MM.1S (cell line): ENCODE data around the gene UTS2B.

Experiments used
- DNase-seq: peaks from one replicate; pipeline ENCODE4 v3.0.0-alpha.2; 2015
- H2AFZ ChIP-seq: fragments of 300-600 bp; sonication (generic); 2 replicates; pipeline ENCODE4 v1.6.0; 2016; ENCODE audit warnings: antibody characterized with exemption, low read length
- H3F3A ChIP-seq: fragments of 300-600 bp; sonication (generic); 2 replicates; pipeline ENCODE4 v1.6.1; 2016; ENCODE audit warnings: mild to moderate bottlenecking, antibody characterized with exemption, low read length, moderate library complexity, mixed read lengths; ENCODE audit not compliant: insufficient read depth
- H3K27ac ChIP-seq: fragments of 300-600 bp; sonication (generic); 2 replicates; pipeline ENCODE4 v1.5.1; 2016; ENCODE audit warnings: mild to moderate bottlenecking, low read length
- H3K27me3 ChIP-seq: fragments of 300-600 bp; sonication (generic); replicated peaks from 2 replicates; pipeline ENCODE4 v1.6.0; 2016; ENCODE audit warnings: low read length; ENCODE audit not compliant: insufficient read depth
- H3K36me3 ChIP-seq: fragments of 300-600 bp; sonication (generic); replicated peaks from 2 replicates; pipeline ENCODE4 v1.6.1; 2016; ENCODE audit warnings: mild to moderate bottlenecking, low read length, mixed read lengths; ENCODE audit not compliant: insufficient read depth
- H3K4me1 ChIP-seq: fragments of 300-600 bp; sonication (generic); 2 replicates; pipeline ENCODE4 v1.6.1; 2016; ENCODE audit warnings: low read length, mixed read lengths
- H3K4me2 ChIP-seq: fragments of 300-600 bp; sonication (generic); 2 replicates; pipeline ENCODE4 v1.6.0; 2016; ENCODE audit warnings: low read depth, low read length
- H3K4me3 ChIP-seq: fragments of 300-600 bp; sonication (generic); 2 replicates; pipeline ENCODE4 v1.5.1; 2016; ENCODE audit warnings: low read length, mixed read lengths
- H3K79me2 ChIP-seq: fragments of 300-600 bp; sonication (generic); 2 replicates; pipeline ENCODE4 v1.6.1; 2016; ENCODE audit warnings: mixed run types, low read length, mixed read lengths
- H3K9ac ChIP-seq: fragments of 300-600 bp; sonication (generic); 2 replicates; pipeline ENCODE4 v1.6.1; 2016; ENCODE audit warnings: low read length, mixed read lengths
- H3K9me2 ChIP-seq: fragments of 300-600 bp; sonication (generic); replicated peaks from 2 replicates; pipeline ENCODE4 v1.6.1; 2016; ENCODE audit warnings: mild to moderate bottlenecking, low read length, mixed read lengths; ENCODE audit not compliant: insufficient read depth
- H3K9me3 ChIP-seq: fragments of 300-600 bp; sonication (generic); replicated peaks from 2 replicates; pipeline ENCODE4 v1.6.1; 2016; ENCODE audit warnings: mild to moderate bottlenecking, low read length, mixed read lengths; ENCODE audit not compliant: insufficient read depth
- H4K20me1 ChIP-seq: fragments of 300-600 bp; sonication (generic); 2 replicates; pipeline ENCODE4 v1.6.1; 2016; ENCODE audit warnings: mild to moderate bottlenecking, low read length, moderate library complexity, mixed read lengths; ENCODE audit not compliant: insufficient read depth
- EZH2 ChIP-seq: fragments of 300-600 bp; sonication (generic); optimal IDR thresholded peaks from 2 replicates; pipeline ENCODE3; 2017; ENCODE audit warnings: low read depth, mild to moderate bottlenecking, antibody characterized with exemption, low read length, mixed read lengths
- EZH2phosphoT487 ChIP-seq: fragments of 300-600 bp; sonication (generic); IDR thresholded peaks from 2 replicates; pipeline ENCODE4 v1.6.1; 2018; ENCODE audit warnings: antibody characterized with exemption, low read length
- TF ChIP-seq, protein P1 (sequence below): fragments of 300-600 bp; sonication (generic); IDR thresholded peaks from 2 replicates; pipeline ENCODE4 v1.5.1; 2016; ENCODE audit warnings: antibody characterized with exemption, low read length, mixed read lengths

The UTS2B gene

DNA sequence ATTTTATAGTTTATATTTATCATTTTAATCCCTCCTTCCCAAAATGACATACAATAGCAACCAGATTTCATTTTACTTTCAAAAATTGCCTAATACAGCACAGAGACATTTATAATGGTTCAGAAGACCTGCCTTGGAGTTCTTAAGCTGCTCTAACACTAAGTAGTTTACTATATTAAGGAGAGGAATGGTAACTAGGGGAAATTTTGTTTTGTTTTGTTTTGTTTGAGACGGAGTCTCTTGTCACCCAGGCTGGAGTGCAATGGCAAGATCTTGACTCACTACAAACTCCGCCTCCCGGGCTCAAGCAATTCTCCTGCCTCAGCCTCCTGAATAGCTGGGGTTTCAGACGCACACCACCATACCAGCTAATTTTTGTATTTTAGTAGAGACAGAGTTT, 23.9 kb downstream of the UTS2B start:
- TF ChIP-seq, protein P1, sequence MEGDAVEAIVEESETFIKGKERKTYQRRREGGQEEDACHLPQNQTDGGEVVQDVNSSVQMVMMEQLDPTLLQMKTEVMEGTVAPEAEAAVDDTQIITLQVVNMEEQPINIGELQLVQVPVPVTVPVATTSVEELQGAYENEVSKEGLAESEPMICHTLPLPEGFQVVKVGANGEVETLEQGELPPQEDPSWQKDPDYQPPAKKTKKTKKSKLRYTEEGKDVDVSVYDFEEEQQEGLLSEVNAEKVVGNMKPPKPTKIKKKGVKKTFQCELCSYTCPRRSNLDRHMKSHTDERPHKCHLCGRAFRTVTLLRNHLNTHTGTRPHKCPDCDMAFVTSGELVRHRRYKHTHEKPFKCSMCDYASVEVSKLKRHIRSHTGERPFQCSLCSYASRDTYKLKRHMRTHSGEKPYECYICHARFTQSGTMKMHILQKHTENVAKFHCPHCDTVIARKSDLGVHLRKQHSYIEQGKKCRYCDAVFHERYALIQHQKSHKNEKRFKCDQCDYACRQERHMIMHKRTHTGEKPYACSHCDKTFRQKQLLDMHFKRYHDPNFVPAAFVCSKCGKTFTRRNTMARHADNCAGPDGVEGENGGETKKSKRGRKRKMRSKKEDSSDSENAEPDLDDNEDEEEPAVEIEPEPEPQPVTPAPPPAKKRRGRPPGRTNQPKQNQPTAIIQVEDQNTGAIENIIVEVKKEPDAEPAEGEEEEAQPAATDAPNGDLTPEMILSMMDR: no peak
- Histone ChIP-seq H3F3A (no peaks in the 10 kb centered on the region), H3K36me3 (no peaks in the 10 kb centered on the region), H3K4me1 (peaks cover 7% of the 10 kb centered on the region), H3K27me3 (no peaks in the 10 kb centered on the region), H3K4me2 (no peak overlapping the region), H3K9me3 (no peaks in the 10 kb centered on the region), H3K4me3 (no peak overlapping the region), H4K20me1 (no peaks in the 10 kb centered on the region), H3K9ac (no peak overlapping the region), H2AFZ (no peak overlapping the region), H3K79me2 (no peaks in the 10 kb centered on the region), H3K9me2 (no peaks in the 10 kb centered on the region), H3K27ac (no peak overlapping the region)
- DNase-seq: no peak

DNA sequence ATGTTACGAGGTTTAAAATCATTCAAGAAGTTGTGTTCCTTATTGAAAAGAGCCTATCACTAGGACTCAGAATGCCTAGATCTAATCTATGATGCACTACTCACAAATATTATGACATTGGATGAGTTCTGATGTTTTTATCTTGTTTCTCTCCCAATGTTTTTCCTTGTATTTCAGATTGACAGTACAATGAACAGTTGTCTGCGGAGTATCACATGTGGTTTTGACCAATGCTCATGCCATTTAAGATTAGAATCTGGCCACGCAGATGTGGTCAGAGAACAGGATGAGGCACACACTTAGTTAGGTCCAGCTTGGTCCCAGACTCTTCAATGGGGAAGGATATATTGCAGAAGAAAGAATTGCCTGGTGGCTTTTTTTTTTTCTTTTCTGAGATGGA, 26.7 kb downstream of the UTS2B start:
- H4K20me1 ChIP-seq: no peaks in the 10 kb centered on the region
- H3K9me3 ChIP-seq: no peaks in the 10 kb centered on the region
- H3F3A ChIP-seq: peaks cover 11% of the 10 kb centered on the region

GRCh38 chr3:191302451-191302850, 27.9 kb downstream of the UTS2B start:
- Histone ChIP-seq H3K4me2 (no peak overlapping the region), H3K27ac (no peak overlapping the region), H3K9ac (no peak overlapping the region), H3K4me3 (no peak overlapping the region), H3K36me3 (no peaks in the 10 kb centered on the region), H3F3A (peaks cover 11% of the 10 kb centered on the region), H3K79me2 (no peaks in the 10 kb centered on the region), H3K9me3 (no peaks in the 10 kb centered on the region), H3K9me2 (no peaks in the 10 kb centered on the region), H3K4me1 (peaks cover 19% of the 10 kb centered on the region), H3K27me3 (no peaks in the 10 kb centered on the region), H4K20me1 (no peaks in the 10 kb centered on the region), H2AFZ (no peak overlapping the region)
- DNase-seq: no peak
- no peak for TF ChIP-seq EZH2phosphoT487
- TF ChIP-seq, protein P1: no peak
- TF ChIP-seq EZH2: no peak

More for the DNA sequence above, 26.7 kb downstream of the UTS2B start:
- no peaks in the 10 kb centered on the region for H3K79me2 ChIP-seq
- H3K36me3 ChIP-seq: no peaks in the 10 kb centered on the region
- no peaks in the 10 kb centered on the region for H3K27me3 ChIP-seq
- H3K4me1 ChIP-seq: peaks cover 19% of the 10 kb centered on the region
- no peaks in the 10 kb centered on the region for H3K9me2 ChIP-seq
- TF ChIP-seq EZH2phosphoT487: no peak
- TF ChIP-seq EZH2: no peak
- TF ChIP-seq, protein P1: no peak
- no peak for DNase-seq
- no peak overlapping the region for H3K4me2 ChIP-seq
- H3K9ac ChIP-seq: no peak overlapping the region
- no peak overlapping the region for H2AFZ ChIP-seq
- H3K4me3 ChIP-seq: no peak overlapping the region
- H3K27ac ChIP-seq: no peak overlapping the region
